Lung (tissue), 12 donors: ENCODE data around the gene FUT7. TPM values are rescaled to one million over a fixed set of nuclear protein-coding genes. Genes with fewer than 3 reads are reported as not detected.

Experiments
- ATAC-seq: fragments of 200-7000 bp; cut with Tn5 transposase; one replicate; pipeline ENCODE4 v1.9.1; 2020; ENCODE audit warnings: moderate number of reproducible peaks; ENCODE audit not compliant: insufficient read depth, low FRiP score
- DNase-seq, 3 donors: peaks; one replicate each; pipeline ENCODE4 v3.0.0-alpha.2; 2013 to 2017
- H3K27ac ChIP-seq, 2 donors: one replicate each; pipeline ENCODE4 v1.5.1; 2013; ENCODE audit warnings: mild to moderate bottlenecking in 2 of 2, moderate library complexity in 2 of 2, control low read depth in 1 of 2, inconsistent platforms in 1 of 2, low read depth in 1 of 2, low read length in 1 of 2
- H3K27me3 ChIP-seq, 3 donors: one replicate each; pipeline ENCODE4 v1.5.1; 2013; ENCODE audit warnings: low read length in 2 of 3; ENCODE audit not compliant: control insufficient read depth in 3 of 3, insufficient read depth in 3 of 3
- H3K36me3 ChIP-seq, 4 donors: one replicate each; pipeline ENCODE4 v1.5.1; 2013; ENCODE audit warnings: low read length in 4 of 4, mild to moderate bottlenecking in 1 of 4, moderate library complexity in 1 of 4; ENCODE audit not compliant: control insufficient read depth in 4 of 4, insufficient read depth in 4 of 4
- H3K4me1 ChIP-seq, 5 donors: one replicate each; pipeline ENCODE4 v1.5.1; 2013; ENCODE audit warnings: low read length in 5 of 5, mild to moderate bottlenecking in 2 of 5, moderate library complexity in 1 of 5; ENCODE audit not compliant: control insufficient read depth in 5 of 5, insufficient read depth in 5 of 5
- H3K4me3 ChIP-seq: one replicate; pipeline ENCODE4 v1.5.1; 2013; ENCODE audit warnings: mild to moderate bottlenecking, control low read depth, moderate library complexity
- H3K9ac ChIP-seq, 2 donors: one replicate each; pipeline ENCODE4 v1.5.1; 2013; ENCODE audit warnings: low read length in 2 of 2, control low read depth in 1 of 2; ENCODE audit not compliant: insufficient read depth in 1 of 2
- H3K9me3 ChIP-seq, 4 donors: one replicate each; pipeline ENCODE4 v1.5.1; 2013; ENCODE audit warnings: low read length in 3 of 4, mild to moderate bottlenecking in 1 of 4, moderate library complexity in 1 of 4; ENCODE audit not compliant: control insufficient read depth in 4 of 4, insufficient read depth in 3 of 4
- CTCF ChIP-seq: IDR thresholded peaks from 2 replicates; pipeline ENCODE4 v1.5.1; 2012; ENCODE audit warnings: mild to moderate bottlenecking; ENCODE audit errors: control extremely low read depth, extremely low read depth
- WGBS, 2 donors: extraction: QIAGEN DNeasy Blood & Tissue Kit; methylation state at CpG; one replicate each; pipeline ENCODE4 v1.1.7; 2013; 5-methylcytosine and 5-hydroxymethylcytosine counted together
- polyA plus RNA-seq, 2 donors: library from polyadenylated mRNA; stranded (reverse); fragments of 200-250 nt; gene quantifications; one replicate each; pipeline ENCODE4 v1.2.1, GENCODE V29; 2013
- total RNA-seq, 2 donors: library from RNA; depleted of rRNA in 1 of 2; stranded (reverse); fragments of >200 nt in 1 of 2; gene quantifications; one replicate each; pipeline ENCODE4 v1.2.1, GENCODE V29; 2014 to 2021
- donor health status: control.
- donor health status: control.
- donor health status: Bipolar disorder and iron deficiency.
- donor health status: healthy.
- donor health status: DM: yes; HTN: yes; CAD: no.

The FUT7 gene
- total and polyA plus RNA-seq, 4 donors: 0.37 to 5.5 (median 0.73) TPM

GRCh38 chr9:137078701-137079400, 47.0 kb upstream of the FUT7 start:
- DNase-seq (no peak), ATAC-seq (no peak)
- H3K27me3 ChIP-seq: peaks cover 0 to 11% (median 7%) of the 10 kb centered on the region in 3 donors
- peaks cover 0 to 48% (median 4%) of the 10 kb centered on the region in 4 donors for H3K36me3 ChIP-seq
- TF ChIP-seq CTCF: no peak
- H3K4me1 ChIP-seq: peaks cover 0 to 16% (median 5%) of the 10 kb centered on the region in 5 donors
- no peak overlapping the region for H3K27ac ChIP-seq
- H3K9ac ChIP-seq: no peak overlapping the region
- WGBS, 2 donors: 77 to 79% methylated on average over 37 to 51 of the region's 51 CpGs
- no peaks in the 10 kb centered on the region for H3K9me3 ChIP-seq
- no peak overlapping the region for H3K4me3 ChIP-seq

GRCh38 chr9:137077758-137078693, 46.1 kb upstream of the FUT7 start:
- 17 to 19% methylated on average over 61 to 76 of the region's 76 CpGs for WGBS, 2 donors
- DNase-seq (no peak), ATAC-seq (peak; percentile 3)
- H3K9ac ChIP-seq: no peak overlapping the region
- TF ChIP-seq CTCF: no peak
- peaks cover 0 to 16% (median 5%) of the 10 kb centered on the region in 5 donors for H3K4me1 ChIP-seq
- H3K4me3 ChIP-seq: peak overlapping the region; percentile 84
- no peaks in the 10 kb centered on the region for H3K9me3 ChIP-seq
- peaks cover 0 to 41% (median 4%) of the 10 kb centered on the region in 4 donors for H3K36me3 ChIP-seq
- peaks cover 0 to 11% (median 7%) of the 10 kb centered on the region in 3 donors for H3K27me3 ChIP-seq
- H3K27ac ChIP-seq: no peak overlapping the region

GRCh38 chr9:137077010-137077747, 45.3 kb upstream of the FUT7 start, which contains the start of gene UAP1L1:
Gene UAP1L1 (plus strand): TSS chr9:137077517. CDS start chr9:137077533, 16 bp downstream.
- peaks cover 0 to 11% (median 7%) of the 10 kb centered on the region in 3 donors for H3K27me3 ChIP-seq
- DNase-seq (peak; percentile 52 to 69 (median 59)), ATAC-seq (peak; percentile 63)
- H3K36me3 ChIP-seq: peaks cover 0 to 33% (median 4%) of the 10 kb centered on the region in 4 donors
- no peak within 1 kb of the TSS for H3K9ac ChIP-seq
- H3K27ac ChIP-seq: peak within 1 kb of the TSS in 1 of 2 donors; percentile 78
- peak within 1 kb of the TSS; percentile 84 for H3K4me3 ChIP-seq
- 2% methylated on average over 23 to 87 of the region's 87 CpGs for WGBS, 2 donors
- TF ChIP-seq CTCF: no peak
- H3K4me1 ChIP-seq: peaks cover 0 to 16% (median 5%) of the 10 kb centered on the region in 5 donors
- H3K9me3 ChIP-seq: no peaks in the 10 kb centered on the region
